Measurements from ENCODE around the gene POLN.

GRCh38 chr4:2062168-2062807, 179.6 kb downstream of the POLN start:
- no peak for TF ChIP-seq POLR2A (IDR thresholded peaks at IDR 0.05)
- TF ChIP-seq, protein P1, sequence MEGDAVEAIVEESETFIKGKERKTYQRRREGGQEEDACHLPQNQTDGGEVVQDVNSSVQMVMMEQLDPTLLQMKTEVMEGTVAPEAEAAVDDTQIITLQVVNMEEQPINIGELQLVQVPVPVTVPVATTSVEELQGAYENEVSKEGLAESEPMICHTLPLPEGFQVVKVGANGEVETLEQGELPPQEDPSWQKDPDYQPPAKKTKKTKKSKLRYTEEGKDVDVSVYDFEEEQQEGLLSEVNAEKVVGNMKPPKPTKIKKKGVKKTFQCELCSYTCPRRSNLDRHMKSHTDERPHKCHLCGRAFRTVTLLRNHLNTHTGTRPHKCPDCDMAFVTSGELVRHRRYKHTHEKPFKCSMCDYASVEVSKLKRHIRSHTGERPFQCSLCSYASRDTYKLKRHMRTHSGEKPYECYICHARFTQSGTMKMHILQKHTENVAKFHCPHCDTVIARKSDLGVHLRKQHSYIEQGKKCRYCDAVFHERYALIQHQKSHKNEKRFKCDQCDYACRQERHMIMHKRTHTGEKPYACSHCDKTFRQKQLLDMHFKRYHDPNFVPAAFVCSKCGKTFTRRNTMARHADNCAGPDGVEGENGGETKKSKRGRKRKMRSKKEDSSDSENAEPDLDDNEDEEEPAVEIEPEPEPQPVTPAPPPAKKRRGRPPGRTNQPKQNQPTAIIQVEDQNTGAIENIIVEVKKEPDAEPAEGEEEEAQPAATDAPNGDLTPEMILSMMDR (IDR thresholded peaks at IDR 0.05), result no peak

Measured in uterus (tissue), 2 donors.